SHP77 (cell line): Measurements from ENCODE around the gene HYAL1.

Source experiments
- DNase-seq, 2 experiments: peaks; one replicate each; lab custom pipeline; 2025; lab: John Stamatoyannopoulos, UW

The HYAL1 gene

GRCh38 chr3:50303013-50303815 is at the start of gene HYAL1:
HYAL1 (minus strand) TSS chr3:50303574; CDS start chr3:50302956, 618 bp downstream.
- no peak for DNase-seq

- no peak for DNase-seq
These were observed 49.4 kb upstream of the HYAL1 start for GRCh38 chr3:50352781-50353180.

GRCh38 chr3:50351323-50351697 is 47.9 kb upstream of the HYAL1 start:
- DNase-seq, result no peak

- peak; percentile 89 to 92 for DNase-seq
These were observed 47.4 kb upstream of the HYAL1 start, which contains the start of the genes CYB561D2 and NPRL2 for GRCh38 chr3:50350527-50351322. CYB561D2 (plus strand) TSS chr3:50350862; CDS start chr3:50351434, 572 bp downstream. NPRL2 (minus strand) TSS chr3:50350775; CDS start chr3:50350652, 123 bp downstream.

GRCh38 chr3:50350213-50350526 is 46.8 kb upstream of the HYAL1 start:
- no peak for DNase-seq

GRCh38 chr3:50347187-50347813 is 43.9 kb upstream of the HYAL1 start:
- peak; percentile 48 to 54 for DNase-seq

- peak in 1 of 2 experiments; percentile 61 for DNase-seq
These were observed 42.3 kb upstream of the HYAL1 start, which contains the start of gene ZMYND10 for GRCh38 chr3:50345586-50346234. ZMYND10 (minus strand) TSS chr3:50345732; CDS start chr3:50345579, 153 bp downstream.

- no peak for DNase-seq
These were observed 41.6 kb upstream of the HYAL1 start for GRCh38 chr3:50345008-50345407.

- no peak for DNase-seq
These were observed 39.6 kb upstream of the HYAL1 start for GRCh38 chr3:50342813-50343633.

GRCh38 chr3:50341996-50342650 is 38.7 kb upstream of the HYAL1 start:
- DNase-seq, result no peak

GRCh38 chr3:50341537-50341936 is 38.2 kb upstream of the HYAL1 start:
- no peak for DNase-seq

GRCh38 chr3:50340448-50341329 is 37.3 kb upstream of the HYAL1 start, which contains the start of gene RASSF1:
RASSF1 (minus strand) TSS chr3:50340836; CDS start chr3:50340805, 31 bp downstream.
- no peak for DNase-seq

- DNase-seq, result no peak
These were observed 36.7 kb upstream of the HYAL1 start for GRCh38 chr3:50340147-50340447.

GRCh38 chr3:50339485-50340146 is 36.2 kb upstream of the HYAL1 start:
- no peak for DNase-seq

- DNase-seq, result no peak
These were observed 35.6 kb upstream of the HYAL1 start for GRCh38 chr3:50338965-50339364.

- peak; percentile 96 to 98 for DNase-seq
These were observed 33.9 kb upstream of the HYAL1 start for GRCh38 chr3:50337175-50337861.

GRCh38 chr3:50336452-50337174 is 33.2 kb upstream of the HYAL1 start:
- DNase-seq, result no peak
